Measurements from ENCODE around the gene UBB.
"Not testable (repeated sequence)": the region's sequence is repeated elsewhere in the genome, so short reads cannot be mapped to it uniquely, and the experiment has no call there.

The UBB gene

DNA sequence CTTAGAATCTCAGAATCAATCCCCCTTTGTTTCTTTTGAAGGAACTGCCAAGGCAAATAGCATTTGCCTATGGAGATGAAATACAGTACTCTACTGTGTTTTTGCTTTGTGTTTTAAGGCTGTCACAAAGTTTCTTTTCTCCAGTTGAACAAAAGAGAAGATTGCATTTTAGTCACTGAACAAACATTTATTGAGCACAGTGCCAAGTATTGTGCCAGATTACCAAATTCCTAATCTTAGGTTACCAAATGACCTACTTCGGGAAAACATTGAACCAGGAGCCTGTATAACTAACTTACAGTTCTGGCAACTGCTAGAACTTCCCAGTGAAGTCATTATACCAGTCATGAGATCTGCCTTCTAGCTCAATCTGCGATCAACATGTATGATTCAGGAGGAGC lies 3.0 kb upstream of the UBB start:
- peak; percentile 93 for DNase-seq (ENCODE audit: low read depth)

DNA sequence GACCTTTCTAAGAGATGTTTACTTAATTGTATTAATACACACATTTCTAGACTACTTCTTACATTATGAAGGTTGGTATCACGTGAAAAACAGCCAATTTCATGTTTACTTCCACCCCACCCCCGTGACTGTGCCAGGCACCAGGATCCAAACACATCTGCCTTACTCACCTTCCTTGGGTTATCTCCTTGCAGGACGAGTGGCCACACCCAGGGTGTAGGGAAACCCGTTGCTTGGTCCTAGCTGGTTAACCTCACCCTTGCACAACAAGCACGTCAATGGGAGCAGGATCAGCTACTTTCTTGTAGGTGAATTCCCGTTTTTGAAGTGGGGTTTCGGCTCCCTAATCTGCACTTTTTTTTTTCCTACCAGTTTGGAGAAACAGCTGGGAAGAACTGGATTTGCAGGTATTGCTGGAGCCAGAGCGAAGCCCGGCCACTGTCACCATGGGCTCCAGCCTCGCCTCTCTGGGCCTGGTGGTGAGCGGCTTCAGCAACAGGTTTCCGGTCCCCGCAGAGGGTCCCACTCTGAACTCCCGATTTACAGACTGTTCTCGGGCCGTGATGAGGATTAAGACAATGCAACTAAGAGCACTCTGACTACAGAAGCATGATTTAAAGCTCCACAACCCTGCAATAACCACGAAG lies 2.1 kb upstream of the UBB start:
- no peak for DNase-seq (ENCODE audit: low read depth)

DNA sequence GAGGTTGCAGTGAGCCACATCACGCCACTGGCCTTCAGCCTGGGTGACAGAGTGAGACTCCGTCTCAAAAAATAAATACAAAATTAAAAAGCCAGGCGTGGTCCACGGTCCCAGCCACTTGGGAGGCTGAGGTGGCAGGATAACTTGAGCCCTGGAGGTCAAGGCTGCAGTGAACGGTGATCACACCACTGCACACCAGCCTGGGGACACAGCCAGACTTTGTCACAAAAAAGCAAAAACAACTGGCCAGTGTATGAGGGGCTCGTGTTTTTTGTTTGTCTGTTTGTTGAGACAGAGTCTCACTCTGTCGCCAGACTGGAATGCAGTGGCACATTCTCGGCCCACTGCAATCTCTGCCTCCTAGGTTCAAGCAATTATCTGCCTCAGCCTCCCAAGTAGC lies 1.2 kb upstream of the UBB start:
- DNase-seq (ENCODE audit: low read depth) = no peak

DNA sequence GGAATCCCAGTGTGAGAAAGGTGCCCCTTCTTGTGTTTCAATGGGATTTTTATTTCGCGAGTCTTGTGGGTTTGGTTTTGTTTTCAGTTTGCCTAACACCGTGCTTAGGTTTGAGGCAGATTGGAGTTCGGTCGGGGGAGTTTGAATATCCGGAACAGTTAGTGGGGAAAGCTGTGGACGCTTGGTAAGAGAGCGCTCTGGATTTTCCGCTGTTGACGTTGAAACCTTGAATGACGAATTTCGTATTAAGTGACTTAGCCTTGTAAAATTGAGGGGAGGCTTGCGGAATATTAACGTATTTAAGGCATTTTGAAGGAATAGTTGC lies 567 bp downstream of the UBB start:
- DNase-seq (ENCODE audit: low read depth) = peak; percentile 24

DNA sequence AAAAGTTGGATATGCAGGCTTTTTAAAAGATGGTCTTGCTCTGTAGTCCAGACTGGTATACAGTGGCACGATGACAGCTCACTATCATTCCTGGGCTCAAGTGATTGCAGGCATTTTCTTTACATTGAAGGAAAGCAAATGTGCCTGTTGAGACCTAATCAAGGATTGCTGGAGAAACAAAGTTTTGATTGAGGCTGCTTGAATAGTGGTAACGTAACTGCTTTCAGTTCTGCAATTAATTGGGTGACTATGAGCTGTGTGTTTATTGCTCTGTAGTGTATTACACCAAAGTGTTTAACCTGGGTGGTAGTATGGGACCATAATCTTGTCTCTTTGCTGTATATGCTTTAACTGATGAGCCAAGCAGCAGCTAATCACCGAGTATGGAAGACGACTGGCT lies 2.3 kb downstream of the UBB start:
- DNase-seq (ENCODE audit: low read depth) = no peak

DNA sequence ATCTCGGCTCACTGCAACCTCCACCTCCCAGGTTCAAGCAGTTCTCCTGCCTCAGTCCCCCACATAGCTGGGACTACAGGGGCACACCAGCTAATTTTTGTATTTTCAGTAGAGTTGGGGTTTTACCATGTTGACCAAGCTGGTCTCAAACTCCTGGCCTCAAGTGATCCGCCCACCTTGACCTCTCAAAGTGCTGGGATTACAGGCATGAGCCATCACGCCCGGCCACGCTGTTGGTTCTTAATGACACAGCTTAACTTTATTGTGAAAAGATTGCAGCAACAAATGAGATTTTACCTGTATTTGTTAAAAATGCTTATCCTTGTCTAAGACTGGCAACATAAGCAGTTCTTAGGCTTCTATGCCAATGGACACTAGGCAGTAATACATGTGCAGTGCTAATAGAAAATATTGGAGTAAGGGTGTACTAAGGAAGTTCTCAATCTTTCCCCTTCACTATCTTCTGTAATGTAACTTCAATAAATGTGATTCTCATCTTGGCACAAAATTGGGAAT lies 2.9 kb downstream of the UBB start:
- DNase-seq (ENCODE audit: low read depth) = no peak

DNA sequence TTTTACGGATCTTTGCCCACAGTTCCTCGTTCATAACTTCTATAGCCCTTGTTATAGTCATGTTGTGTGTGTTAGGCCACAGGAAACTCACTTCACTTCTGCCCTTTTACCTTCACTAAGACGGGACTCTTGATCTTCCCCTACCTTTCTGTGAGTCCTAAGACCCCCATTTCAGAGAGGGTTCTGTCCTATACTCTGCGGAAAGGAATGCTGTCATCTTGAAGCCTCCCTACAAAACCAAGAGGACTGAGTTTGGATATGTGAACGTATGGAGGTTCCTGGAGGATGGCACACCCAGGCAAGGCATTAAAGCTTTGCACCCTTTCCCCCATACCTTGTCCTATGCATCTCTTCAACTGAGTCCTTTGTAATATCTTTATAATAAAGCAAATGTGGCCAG lies 3.7 kb downstream of the UBB start:
- no peak for DNase-seq (ENCODE audit: low read depth)

DNA sequence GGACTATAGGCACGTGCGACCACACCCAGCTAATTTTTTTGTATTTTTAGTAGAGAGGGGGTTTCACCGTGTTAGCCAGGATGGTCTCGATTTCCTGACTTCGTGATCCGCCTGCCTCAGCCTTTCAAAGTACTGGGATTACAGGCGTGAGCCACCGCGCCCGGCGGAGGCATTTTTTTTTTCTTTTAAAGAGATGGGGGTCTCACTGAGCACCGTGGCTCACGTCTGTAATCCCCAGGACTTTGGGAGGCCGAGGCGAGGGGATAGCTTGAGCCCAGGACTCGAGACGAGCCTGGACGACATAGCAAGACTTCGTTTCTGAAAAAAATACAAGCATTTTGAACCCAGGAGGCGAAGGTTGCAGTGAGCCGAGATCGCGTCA lies 5.2 kb downstream of the UBB start:
- not testable (repeated sequence) for DNase-seq (ENCODE audit: low read depth)

DNA sequence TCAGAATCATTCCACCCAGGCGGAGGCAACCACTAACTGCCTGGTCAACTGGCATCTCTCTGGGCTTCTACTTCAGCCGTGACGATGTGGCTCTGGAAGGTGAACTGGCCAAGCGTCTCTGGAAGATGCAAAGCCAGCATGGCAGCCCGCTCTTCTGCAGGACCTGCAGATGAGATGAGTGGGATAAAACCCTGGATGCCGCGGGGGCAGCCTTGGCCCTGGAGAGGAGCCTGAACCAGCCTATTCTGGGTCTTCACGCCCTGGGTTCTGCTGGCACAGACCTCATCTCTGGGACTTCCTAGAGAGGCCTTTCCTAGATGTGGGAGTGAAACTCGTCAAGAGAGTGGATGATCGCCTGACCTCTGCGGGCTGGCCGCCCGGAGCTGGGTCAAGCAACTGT lies 10.6 kb downstream of the UBB start:
- DNase-seq (ENCODE audit: low read depth) = no peak

DNA sequence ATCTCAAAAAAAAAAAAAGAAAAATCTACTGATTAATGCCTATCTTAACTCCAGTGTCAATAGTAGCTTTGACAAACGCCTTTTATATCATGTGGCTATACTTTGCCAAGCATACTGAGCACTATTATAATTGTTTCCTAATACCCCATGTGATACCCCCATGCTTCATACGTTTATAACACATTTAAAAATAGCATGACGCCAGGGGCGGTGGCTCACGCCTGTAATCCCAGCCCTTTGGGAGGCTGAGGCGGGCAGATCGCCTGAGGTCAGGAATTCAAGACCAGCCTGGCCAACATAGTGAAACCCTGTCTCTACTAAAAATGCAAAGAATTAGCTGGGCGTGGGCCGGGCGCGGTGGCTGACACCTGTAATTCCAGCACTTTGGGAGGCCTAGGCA lies 11.6 kb downstream of the UBB start:
- not testable (repeated sequence) for DNase-seq (ENCODE audit: low read depth)

DNA sequence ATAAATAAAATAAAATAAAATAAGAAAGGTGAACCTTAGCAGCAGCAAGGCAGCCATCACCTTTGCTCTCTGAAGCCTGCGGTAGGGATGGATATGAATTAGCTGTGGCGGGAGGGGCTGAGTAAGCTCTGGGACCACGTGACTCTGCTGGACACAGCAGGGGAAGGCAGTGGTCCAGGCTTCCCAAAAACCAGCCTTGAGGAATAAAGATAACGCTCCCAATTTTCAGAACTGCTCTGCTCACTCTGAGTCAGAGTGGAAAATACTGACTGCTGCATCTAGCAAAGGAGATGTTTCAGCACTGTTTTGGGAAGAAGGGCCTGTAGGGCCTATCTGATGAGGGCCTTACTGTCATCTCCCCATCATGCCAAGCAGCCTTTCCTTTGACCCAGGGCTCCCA lies 15.0 kb downstream of the UBB start:
- DNase-seq (ENCODE audit: low read depth) = not testable (repeated sequence)

DNA sequence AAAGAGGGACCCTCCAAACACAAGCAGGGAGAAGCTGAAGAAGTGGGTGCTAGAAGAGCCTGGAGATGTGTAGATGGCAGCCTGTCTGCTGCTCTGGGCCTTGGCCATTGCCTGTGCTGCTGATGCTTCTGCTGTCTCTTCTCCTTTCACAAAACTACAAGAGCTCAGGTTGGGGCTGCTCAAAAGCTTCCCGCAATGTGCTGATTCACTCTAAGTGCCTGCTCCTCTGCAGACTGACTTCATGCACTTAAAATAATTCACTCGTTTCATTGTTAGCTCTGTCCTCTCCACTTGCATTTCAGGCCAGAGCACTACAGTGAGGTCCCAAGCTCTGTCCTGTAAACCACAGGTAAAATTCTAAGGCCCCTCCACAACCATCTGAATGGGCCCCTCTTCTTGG lies 15.8 kb downstream of the UBB start:
- DNase-seq (ENCODE audit: low read depth) = not testable (repeated sequence)

DNA sequence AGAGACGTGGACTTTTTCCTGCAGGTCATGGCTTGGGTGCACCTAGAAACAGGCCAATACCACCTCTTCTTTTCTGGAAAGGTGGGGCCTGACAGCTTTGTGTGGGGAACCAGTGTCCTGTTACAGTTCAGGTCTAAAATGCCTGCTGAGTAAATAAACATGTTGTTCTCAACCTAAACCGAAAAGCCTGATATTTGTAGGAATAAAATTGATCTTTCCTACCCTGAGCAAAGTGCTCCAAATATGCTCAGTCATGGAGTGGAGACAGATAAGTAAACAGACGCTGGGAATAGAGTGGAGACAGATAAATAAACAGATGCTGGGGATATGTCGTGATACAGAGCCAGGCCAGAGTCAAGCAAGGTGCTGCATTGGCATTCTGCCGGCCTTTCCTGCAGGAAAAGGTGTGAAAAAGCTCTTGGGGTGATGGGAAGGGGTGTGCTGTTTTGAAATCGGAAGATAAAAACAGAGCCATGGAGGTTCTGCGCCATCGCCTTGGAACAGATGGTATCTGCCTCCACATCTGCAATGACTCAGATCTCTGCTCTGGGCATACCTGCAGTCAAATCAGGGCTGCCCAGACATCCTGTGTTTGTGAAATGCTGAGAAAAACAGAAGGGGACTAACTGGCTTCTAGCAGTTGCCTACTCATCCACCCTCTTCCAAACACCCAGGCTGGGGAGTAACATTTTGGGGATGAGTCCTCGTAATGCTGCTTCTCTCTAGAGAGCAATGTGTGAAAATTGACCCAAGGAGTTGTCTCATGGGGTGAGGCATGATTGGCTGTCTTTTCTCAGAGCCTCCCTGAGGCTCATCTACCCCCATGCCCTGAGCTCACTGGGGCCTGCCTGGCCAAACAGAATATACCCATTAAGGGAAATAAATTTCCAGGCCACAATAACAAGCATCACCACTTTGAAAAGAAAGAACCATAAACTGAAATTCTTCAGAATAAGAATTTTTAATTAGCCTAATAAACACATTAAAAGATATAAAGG lies 17.7 kb downstream of the UBB start:
- DNase-seq (ENCODE audit: low read depth) = no peak

DNA sequence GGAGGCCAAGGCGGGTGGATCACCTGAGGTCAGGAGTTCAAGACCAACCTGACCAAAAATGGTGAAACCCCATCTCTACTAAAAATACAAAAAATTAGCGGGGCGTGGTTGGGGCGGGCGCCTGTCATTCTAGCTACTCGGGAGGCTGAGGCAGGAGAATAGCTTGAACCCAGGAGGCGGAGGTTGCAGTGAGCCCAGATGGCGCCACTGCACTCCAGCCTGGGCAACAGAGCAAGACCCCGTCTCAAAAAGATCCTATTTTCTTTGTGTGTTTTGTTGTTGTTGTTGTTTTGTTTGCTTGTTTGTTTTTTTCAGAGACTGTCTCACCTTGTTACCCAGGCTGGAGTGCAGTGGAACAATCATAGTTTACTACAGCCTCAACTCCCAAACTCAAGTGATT lies 23.0 kb downstream of the UBB start:
- not testable (repeated sequence) for DNase-seq (ENCODE audit: low read depth)

DNA sequence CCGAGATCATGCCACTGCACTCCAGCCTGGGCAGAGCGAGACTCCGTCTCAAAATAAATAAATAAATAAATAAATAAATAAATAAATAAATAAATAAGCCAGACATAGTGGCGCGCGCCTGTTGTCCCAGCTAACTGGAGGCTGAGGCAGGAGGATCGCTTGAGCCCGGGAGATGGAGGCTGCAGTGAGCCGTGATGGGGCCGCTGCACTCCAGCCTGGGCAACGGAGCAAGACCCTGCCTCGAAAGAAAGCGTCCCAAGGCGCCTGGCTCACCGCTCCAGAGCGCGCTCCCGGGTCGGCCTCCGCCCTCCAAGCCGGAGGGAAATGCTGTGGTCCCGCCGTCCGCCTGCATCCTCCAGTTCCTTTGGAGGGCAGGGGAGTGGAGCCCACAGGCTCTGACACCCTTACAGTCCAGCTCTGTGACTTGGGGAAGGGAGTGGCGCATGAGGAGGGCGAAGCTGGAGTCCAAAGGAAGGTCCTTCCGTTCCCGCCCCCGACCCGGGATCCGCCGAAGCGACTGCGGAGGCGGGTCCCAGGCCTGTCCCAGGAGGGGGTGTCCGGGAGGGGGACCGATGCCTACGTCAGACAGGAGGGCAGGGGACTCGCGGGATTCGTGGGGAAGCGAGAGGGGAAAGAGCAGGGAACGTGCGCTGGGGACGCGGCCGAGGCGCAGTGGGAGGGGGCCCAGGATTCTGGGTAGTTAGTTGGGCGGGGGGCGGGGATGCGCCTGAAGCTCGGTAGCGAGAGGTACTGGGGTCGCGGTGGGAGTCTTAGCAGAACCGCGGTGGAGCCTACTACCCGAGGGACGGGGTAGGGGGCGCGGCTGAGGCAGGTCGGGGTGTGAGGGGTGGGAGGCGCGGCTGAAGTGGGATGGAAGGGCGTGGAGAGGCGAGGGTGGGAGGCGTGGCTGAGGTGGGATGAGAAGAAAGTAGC lies 26.1 kb downstream of the UBB start:
- DNase-seq (ENCODE audit: low read depth) = no peak

DNA sequence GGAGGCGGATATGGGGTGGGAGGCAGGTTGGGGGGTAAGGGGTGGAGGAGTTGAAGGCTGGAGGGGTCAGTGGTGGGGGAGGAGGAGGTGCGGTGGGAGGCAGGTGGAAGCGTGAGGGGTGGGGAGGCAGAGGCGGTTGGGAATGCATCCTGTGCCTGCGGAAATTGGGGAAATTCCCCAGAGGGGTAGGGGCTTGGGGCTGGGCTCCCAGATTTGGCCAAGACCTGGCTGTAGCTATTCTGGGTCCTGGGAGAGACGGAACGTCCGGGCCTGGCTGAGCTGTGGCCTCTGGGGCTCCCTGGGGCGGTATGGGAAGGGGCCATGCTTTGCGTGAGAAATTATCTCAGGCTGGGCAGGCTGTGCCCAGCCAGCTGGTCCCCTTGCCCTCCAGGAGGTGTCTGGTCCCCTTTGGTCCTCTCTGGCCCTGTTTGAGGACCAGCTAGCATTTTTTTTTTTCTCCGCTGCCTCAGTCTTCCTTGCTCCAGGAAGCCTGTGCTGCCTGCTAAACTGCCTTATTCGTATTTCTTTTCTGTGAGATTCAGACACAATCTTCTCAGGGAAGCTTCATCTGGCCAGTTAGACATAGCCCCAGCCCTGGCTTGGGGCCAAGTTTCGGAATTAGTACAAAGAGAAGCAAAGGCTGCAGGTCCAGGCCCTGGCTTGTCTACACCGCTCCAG lies 27.2 kb downstream of the UBB start:
- no peak for DNase-seq (ENCODE audit: low read depth)

DNA sequence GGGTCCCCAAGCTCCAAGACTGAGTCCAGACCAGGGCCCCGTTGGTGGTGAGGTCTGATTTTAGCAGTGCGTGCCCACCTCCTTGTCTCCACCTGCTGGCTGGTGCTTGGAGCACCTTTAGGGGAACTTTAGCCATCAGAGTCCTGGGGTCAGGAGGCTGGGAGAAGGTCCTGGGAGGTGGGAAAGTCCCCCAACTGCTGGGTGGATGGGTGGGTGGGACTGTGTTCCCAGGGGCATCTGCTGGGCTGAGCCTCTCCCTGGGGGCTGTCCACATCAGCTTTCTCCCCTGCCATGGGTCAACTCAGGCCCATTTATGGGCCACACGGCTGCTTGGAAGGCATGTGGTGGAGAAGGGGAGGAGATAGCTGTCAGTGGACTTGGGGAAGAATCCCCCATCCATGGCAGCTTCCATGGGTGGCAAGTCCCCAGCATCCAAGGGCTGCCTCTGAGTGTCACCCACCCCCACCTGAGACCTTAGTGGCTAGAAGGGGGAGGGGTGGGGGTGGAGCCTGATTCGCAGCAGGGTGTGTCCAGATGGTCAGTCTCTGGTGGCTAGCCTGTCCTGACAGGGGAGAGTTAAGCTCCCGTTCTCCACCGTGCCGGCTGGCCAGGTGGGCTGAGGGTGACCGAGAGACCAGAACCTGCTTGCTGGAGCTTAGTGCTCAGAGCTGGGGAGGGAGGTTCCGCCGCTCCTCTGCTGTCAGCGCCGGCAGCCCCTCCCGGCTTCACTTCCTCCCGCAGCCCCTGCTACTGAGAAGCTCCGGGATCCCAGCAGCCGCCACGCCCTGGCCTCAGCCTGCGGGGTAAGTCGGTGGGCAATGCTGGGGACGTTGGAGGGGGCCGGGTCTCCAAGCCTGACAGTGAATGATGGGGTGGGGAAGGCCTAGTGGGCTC lies 34.4 kb downstream of the UBB start, which contains the start of gene TRPV2:
TSS of gene TRPV2 (plus strand) at position 541 of the 894 bp plus-strand sequence. CDS start 2,098 bp downstream, outside the sequence.
- no peak for DNase-seq (ENCODE audit: low read depth)

DNA sequence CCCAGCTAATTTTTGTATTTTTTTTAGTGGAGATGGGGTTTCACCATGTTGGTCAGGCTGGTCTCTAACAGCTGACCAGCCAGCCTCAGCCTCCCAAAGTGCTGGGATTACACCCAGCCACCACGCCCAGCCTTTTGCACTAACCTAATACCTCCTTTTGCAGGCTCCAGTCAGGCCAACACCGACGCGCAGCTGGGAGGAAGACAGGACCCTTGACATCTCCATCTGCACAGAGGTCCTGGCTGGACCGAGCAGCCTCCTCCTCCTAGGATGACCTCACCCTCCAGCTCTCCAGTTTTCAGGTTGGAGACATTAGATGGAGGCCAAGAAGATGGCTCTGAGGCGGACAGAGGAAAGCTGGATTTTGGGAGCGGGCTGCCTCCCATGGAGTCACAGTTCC lies 36.5 kb downstream of the UBB start:
- no peak for DNase-seq (ENCODE audit: low read depth)

DNA sequence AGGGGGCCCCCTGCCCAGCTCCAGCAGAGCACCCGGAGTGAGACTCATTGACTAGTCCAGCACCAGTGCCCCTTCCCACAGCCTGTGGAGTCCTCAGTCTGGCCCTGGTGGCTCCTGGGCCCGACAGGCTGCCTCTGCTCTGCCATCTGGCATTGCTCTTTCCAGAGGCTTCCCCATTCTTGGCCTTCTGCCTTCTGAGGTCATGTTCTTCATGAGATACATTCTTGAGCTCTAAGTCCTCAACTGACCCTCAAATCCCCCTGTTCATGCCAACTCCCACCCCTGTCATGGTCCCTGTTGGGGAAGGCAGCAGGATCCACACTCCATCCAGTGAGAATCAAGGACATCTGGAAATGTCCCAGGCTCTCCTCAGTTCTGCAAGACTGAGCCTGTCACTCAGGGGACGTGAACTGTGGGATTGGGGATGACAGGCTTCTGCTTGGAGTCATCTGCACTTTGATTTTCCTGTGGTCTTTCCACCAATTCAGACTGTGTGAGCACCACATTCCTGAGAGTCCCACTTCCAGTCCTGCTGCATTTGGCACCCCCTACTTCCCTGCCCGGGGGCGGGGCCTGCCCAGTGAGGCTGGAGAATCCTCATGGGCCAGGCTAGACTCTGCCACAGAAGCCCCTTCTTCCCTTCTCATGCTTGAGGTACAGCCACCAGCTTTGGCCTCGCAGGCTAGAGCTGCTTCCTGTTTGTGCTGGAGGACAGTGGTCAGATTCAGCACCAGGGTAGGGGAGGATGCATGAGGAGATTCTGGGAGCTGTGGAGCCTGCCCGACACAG lies 37.2 kb downstream of the UBB start:
- DNase-seq (ENCODE audit: low read depth) = peak; percentile 65

DNA sequence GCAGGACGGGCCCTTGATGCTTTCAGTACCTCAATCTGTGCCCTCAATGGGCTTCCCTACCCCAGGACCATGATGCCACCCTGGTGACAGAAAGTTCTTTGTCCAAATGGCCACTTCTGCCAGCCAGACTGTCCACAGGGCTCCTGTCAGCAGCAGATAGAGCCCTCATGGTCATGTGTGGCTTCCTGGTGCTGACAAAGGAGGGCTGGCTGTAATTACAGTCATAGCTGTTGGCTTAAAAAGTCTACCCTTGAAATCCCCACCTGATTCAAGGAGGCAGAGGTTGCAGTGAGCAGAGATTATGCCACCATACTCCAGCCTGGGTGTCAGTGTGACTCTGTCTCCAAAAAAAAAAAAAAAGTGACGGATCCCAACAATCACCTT lies 37.8 kb downstream of the UBB start:
- DNase-seq (ENCODE audit: low read depth) = no peak

All from fibroblast of gingiva (primary cell).